ENCODE data around the gene NFIB.

Gene NFIB

DNA sequence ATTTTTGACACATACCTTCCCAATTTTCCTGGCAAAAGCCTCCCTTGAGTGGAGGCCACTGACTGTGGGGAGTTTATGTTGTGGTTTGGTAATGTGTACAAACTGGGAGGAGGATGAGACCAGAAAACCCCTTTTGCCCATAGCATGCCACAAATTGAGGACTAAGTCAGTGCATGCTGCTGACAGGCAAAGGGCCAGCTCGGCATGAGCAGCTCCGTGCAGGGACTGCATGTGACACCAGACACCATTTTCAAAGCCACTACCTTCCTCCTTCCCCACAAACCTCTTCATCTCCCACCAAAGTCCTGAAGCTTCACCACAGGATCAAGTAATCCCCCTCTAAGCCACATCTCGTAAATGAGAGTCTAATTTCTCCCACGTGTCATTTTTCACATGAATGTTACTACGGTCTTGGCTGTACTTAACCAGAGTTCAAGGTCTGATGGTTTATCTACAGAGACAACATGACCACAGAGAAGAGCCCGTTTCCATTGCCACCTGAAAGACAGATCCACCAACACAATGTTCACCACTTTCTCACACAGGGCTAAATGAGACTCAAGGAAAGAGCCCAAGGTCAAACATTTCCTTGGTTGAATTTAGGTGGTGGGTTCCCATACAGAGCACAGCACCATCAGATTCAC, 106.5 kb downstream of the NFIB start:
- ChIA-PET CTCF (no interaction called here), POLR2A (no interaction called here)
- TF ChIP-seq, protein P1, sequence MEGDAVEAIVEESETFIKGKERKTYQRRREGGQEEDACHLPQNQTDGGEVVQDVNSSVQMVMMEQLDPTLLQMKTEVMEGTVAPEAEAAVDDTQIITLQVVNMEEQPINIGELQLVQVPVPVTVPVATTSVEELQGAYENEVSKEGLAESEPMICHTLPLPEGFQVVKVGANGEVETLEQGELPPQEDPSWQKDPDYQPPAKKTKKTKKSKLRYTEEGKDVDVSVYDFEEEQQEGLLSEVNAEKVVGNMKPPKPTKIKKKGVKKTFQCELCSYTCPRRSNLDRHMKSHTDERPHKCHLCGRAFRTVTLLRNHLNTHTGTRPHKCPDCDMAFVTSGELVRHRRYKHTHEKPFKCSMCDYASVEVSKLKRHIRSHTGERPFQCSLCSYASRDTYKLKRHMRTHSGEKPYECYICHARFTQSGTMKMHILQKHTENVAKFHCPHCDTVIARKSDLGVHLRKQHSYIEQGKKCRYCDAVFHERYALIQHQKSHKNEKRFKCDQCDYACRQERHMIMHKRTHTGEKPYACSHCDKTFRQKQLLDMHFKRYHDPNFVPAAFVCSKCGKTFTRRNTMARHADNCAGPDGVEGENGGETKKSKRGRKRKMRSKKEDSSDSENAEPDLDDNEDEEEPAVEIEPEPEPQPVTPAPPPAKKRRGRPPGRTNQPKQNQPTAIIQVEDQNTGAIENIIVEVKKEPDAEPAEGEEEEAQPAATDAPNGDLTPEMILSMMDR (IDR thresholded peaks at IDR 0.05; ENCODE audit: insufficient read depth, low read length, missing control alignments), result no peak
- no peak overlapping the region for H3K4me3 ChIP-seq (ENCODE audit: low read depth, low read length)
- no peak for DNase-seq (ENCODE audit: low read depth, low spot score)

DNA sequence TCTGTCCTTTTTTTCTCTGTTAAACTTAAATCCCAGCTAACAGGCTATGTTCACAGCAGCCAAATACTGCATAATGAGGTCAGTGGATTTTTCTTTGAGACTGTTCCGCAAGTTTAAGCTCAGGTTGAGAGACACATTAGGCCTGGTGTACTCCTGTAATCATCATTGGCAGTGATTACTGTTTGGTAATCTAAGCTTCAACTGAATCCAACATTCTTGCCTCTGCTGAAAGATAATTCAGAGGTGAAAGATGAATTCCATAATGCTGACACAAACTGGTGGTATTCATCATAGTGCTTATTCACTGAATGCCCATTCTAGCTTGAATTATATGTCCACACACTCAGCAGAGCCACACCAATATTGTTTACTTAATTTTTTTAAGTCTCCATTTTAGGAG, 108.5 kb downstream of the NFIB start:
- TF ChIP-seq, protein P1 (IDR thresholded peaks at IDR 0.05; ENCODE audit: insufficient read depth, low read length, missing control alignments), result no peak
- no peak overlapping the region for H3K4me3 ChIP-seq (ENCODE audit: low read depth, low read length)
- ChIA-PET CTCF (interaction anchor here (1.1 kb wide), 1 partner anchor 847 kb away, joined by 3 read pairs; no protein-coding TSS in a partner anchor), POLR2A (no interaction called here)
- peak; percentile 24 for DNase-seq (ENCODE audit: low read depth, low spot score)

DNA sequence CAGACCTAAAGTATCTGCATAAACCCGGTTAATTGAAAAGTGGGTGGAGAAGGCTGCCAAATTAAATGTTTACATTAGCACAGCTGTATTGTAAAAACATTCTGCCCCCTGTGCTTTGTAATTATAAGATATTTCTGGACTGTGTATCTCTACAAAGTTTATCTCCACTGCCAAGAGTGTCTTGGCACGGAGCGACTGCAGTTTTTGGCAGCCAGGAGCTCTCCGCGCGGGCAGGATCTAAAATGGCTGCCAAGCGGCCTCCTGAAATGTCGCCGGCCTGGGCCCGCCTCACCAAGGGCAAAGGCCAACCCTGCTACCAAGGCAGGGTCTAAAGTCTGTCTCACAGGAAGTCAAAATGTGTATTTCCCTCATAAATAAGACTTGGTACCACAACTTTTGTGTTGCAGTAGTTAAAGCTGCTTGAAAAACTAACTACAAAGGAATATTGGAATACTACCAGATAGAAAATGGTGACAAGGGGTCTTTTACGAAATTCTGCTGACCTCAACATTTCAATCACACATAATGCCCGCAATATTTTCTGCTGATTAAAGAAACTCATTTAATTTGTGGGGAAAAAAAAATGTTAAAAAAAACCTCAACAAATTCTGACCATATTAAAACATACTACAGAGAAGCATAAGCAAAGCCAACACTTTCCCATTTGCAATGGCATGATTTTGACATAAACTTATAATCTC, 110.4 kb downstream of the NFIB start:
- ChIA-PET CTCF (interaction anchor here (1.0 kb wide), 1 partner anchor 224 kb away, joined by 3 read pairs; no protein-coding TSS in a partner anchor), POLR2A (no interaction called here)
- H3K4me3 ChIP-seq (ENCODE audit: low read depth, low read length), result no peak overlapping the region
- TF ChIP-seq, protein P1 (IDR thresholded peaks at IDR 0.05; ENCODE audit: insufficient read depth, low read length, missing control alignments), result no peak
- no peak for DNase-seq (ENCODE audit: low read depth, low spot score)

DNA sequence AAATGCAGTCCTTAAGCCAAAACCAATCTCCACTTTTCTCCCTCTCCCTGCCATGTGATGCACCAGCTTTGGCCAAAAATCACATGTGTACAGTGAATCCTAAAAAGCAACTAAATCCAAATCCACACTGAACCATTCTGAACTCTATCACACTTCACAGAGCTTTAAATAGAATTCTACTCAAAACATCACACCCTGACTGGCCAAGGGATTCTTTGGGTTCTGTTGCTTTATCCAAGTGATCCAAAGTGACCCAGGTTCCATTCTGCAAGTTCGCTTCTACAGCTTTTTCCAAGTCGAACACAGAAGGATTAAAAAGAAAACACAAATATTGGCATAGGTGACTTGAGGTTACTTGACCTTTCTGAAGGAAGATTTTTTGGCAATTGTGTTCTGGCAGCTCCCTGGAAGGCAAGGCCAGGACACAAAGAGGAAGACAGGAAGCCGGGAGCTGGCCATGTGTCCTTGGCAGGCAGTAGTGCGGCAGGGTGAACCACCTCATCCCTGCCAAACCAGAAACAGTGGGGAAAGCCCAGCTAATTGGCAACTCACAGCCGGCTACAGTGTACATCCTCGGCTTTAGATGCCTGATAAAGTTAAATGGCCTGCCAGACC, 115.0 kb downstream of the NFIB start:
- no peak for DNase-seq (ENCODE audit: low read depth, low spot score)
- POLR2A ChIA-PET, result no interaction called here
- no peak overlapping the region for H3K4me3 ChIP-seq (ENCODE audit: low read depth, low read length)
- TF ChIP-seq, protein P1 (IDR thresholded peaks at IDR 0.05; ENCODE audit: insufficient read depth, low read length, missing control alignments), result no peak
- CTCF ChIA-PET, result no interaction called here

DNA sequence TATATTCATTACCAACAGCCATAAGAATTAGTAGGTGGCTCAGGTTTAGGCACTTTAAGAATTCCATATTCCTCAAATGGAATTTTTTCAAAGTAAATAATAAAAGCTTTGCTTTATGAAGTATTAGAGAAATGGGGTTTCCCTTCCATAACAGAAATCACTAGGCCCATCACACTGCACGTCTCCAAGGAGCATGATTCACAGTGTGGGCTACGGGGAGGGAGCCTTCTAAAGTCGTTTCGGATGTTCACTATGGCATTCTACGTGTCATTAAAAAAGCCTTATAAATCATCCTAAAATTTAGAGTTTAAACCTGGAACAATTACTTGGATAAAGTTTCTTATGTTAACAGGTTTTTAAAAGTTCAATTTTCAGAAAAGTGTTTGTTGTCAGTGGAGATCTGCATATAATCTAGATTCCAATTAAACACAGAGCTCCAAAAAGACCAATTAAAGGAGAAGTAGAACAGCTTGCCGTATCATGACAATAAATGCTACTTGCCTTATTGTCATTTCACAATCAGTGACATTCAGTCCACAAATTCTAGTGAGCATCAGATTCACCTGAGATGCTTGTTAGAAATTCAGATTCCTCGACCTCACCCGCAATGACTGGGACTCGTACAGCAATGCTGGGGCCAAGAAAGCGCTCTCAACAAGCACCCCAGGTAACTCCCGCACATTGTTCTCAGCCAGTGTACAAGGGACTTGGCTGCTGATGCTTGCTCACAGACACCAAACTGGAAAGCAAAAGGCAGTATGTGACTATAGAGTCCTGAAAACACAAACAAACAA, 115.7 kb downstream of the NFIB start:
- ChIA-PET POLR2A (no interaction called here), CTCF (no interaction called here)
- no peak for DNase-seq (ENCODE audit: low read depth, low spot score)
- TF ChIP-seq, protein P1 (IDR thresholded peaks at IDR 0.05; ENCODE audit: insufficient read depth, low read length, missing control alignments), result no peak
- H3K4me3 ChIP-seq (ENCODE audit: low read depth, low read length), result no peak overlapping the region

Measured in AG04449 (cell line).